NOMO-1 treated with DMSO at 0.1 percent for 48 hours (cell line): Measurements from ENCODE around the gene CYP26B1.

Experiments
- DNase-seq: peaks from one replicate; lab custom pipeline; 2025; ENCODE audit not compliant: unreplicated experiment; lab: John Stamatoyannopoulos, UW

Gene CYP26B1

DNA sequence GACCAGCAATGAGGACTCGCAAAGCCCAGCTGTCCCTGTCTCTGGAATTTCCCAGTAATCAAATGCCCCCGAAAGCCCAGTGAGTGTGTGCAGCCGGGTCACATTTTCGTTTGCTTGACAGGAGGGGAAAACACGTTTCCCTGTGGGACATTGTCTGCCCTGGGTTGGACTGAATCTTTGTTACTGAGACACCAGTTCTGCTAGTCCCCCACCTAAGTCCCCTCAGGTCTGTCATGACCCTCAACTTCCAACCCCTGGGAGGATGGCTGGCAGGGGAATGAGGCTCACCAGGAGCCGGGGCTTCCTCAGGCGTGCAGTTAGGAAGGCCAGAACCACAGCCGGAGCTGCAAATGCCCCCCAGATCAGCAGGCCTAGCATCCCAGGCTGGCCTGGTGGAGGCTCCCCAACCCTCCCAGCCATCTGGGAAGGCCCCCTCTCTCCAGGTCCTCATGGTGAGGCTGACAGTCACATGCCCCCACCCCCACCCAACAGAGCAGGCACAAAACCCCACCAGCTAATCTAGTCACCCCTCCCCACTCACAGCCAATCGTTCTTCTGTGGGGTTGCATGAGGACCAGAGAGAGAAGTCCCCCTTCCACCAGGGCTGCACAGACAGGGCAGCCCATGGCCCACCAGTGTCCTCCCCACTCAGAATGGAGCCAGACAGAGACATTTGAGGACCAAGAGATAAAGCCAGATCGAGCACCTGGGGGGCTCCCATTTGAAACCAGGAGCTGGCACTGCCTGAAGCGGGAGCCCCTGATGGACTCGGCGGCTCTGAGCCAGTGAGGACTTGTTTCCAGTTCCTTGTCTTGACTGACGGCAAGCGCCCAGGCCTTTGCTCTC is 33.6 kb downstream of the CYP26B1 start:
- DNase-seq = no peak

DNA sequence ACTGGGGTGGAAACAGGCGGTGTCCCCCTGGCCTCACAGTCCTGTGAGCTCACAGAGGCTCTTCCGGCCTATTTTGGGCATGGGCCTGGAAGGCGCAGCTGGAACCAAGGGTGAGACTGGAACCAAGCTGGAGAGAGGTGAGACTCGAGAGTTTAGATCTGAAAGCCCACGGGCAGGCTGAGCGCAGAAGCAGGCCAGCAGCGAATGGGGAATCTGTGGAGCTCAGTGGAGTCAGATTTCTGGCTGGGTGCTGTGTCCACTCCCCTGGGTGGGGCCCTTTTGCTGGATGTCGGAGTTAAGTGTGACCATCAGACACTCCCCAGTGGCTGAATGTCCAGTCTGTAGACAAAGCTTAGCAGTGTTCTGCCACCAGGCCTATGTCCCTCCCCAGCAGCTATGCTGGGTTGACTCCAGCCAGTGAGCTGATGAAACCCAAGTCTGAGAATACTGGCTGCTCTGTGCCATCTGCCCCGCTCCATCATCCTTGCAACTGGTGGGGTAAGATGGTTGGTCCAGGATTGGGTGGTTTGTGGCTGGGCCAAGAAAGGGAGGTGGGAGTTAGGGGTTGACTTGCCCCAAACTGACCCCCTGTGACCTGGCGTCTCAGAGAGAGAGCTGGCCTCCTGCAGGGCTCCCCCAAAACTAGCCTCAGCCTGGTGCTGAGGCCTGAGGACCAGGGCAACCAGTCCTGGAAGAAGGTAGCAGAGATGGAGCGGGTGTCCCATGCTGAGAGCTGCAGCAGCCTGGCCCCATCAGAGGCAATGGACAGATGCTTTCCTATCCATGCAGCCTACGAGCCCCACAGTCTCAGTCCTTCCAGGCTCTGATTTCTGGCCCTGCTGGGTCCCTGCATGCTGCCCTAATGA is 34.4 kb downstream of the CYP26B1 start:
- DNase-seq = no peak

DNA sequence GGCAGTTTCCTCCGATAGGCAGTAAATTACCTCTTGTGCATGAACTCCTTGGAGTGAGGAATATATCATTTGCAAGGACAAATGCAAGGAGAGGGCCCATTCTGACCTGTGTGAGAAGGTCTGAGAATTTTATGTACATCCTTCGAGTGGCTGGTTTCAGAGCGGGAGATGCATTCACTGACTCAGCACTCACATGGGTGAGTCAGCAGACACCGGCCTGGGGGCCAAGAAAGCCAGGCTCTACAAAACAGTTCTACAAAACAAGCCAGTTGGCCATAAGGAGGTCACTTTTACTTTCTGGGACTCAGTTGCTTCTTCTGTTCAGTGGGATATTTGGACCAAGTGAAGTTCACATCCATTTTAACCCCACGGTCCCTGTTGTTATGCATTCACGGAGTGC is 35.3 kb downstream of the CYP26B1 start:
- no peak for DNase-seq

GRCh38 chr2:72111061-72111460 is 36.6 kb downstream of the CYP26B1 start:
- DNase-seq = no peak

DNA sequence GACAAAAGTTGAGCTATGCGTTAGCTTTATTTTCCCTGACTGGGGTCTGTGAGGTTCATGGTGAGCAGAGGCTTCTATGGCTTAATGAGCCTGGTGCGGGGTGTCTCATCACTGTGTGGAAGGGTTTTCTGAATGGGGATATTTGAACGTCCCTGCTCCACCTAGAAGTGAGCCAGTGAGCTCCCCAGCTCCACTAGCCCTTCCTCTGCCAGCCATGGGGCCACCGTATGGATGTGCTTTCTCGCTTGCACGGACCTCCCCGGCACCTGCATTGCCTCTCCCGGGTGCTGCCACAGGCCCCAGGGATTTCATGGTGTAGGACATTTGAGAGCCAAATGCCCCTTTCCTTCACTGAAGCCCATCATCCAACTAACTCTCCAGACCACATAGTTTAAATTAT is 37.8 kb downstream of the CYP26B1 start:
- no peak for DNase-seq

- no peak for DNase-seq
Measured at GRCh38 chr2:72109291-72109690, 38.4 kb downstream of the CYP26B1 start.

DNA sequence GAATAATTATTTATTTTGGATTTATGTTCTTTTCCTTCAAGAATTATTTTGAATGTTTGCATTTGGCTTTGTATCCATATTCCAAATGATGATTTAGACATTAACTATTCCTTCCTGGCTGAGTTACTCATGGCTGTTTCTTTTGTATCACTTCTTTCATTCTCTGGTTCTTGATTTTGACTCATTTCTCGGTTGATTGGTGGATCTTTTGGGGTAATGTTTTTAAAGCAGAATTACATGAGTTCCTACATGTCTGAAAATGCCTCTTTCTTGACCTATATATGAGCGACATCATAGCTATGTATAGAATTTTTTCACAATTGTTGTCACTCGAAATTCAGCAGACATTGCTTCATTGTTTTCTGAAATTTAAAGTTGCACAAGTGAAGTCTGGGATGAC is 39.5 kb downstream of the CYP26B1 start:
- no peak for DNase-seq

GRCh38 chr2:72106978-72107377 is 40.7 kb downstream of the CYP26B1 start:
- no peak for DNase-seq

DNA sequence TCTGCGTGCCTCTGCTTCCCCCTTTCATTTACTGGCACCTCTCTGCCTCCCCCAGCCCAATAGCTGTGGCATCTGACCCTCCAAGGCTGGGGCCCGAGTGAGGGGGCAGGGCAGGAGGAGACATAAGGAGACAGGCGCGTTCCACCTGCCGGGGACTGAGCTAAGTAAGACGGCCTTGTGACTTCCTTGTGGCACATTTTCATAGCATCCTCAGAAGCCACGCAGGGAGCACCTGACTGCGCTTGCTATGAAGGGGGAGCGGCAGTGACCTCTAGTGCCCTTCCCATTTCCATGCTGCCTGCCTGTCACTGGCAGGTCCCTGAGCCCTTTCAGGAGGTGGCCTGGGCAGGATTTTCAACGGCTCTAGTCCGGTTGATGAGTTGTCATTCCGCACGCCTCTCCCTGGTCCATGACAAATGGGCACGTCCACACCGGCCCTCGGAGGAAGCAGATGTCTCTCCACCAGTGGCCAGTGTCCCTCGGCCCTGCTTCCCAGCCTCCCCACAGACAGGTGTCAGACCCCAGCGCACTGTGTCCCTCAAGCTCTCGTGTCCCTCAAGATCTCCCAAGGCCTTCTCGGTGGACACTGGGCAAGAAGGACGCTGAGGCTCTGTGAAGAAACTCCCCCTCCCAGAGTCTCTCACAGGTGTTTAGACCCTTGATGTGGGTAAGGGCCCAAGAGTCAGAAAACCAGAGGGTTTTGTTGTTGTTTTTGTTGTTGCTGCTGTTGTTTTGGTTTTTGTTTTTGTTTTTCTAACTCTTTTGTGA is 42.7 kb downstream of the CYP26B1 start:
- DNase-seq = no peak

DNA sequence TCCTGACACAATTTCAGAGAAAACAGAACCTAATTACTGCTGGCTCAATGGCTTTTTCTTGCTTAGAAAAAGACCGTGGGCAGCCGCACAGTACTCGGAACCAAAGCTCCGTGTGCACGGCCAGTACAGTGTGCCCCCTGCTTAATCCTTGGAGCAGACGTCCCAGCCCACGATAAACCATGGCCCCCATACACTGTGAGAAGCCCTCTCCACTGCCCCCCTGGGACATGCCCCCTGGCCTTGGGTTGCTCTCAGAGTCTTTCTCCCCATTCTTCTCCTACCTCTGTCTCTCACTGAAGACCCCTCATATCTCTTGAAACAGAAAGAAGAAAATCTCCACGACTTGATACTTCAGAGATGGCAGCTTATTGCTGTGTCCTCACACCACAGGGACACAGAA is 44.0 kb downstream of the CYP26B1 start:
- no peak for DNase-seq

DNA sequence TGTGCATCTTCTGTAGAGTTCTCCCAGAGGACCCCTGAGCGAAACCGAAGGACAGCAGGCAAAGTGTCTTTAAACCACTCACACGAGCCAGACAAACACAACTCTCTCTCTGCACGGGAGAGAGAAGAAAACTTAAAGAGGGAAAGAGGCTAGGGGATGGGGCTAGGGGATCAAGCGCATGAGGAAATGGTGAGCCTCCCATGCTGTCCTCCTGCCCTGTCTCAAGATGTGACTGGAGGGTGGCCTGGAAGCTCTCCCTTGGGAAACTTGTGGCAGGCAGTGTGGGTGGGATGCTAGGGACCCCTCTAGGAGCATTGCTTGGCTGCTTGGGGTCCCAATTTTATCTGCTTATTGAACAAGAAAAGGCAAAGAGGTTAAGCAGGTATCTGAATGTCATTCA is 44.5 kb downstream of the CYP26B1 start:
- no peak for DNase-seq

GRCh38 chr2:72098935-72099334 is 48.7 kb downstream of the CYP26B1 start:
- no peak for DNase-seq

DNA sequence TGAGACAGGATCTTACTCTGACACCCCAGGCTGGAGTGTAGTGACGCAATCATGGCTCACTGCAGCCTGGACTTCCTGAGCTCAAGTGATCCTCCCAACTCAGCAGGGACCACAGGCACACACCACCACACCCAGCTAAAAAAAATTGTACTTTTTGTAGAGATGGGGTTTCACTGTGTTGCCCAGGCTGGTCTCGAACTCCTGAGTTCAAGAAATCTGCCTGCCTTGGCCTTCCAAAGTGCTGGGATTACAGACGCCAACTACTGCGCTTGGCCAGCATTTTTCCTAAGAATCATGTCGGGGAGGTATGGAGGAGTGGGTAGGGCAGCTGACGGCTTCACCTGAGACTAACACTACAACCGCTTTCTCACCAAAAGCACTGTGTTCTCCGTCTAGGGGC is 50.4 kb downstream of the CYP26B1 start:
- no peak for DNase-seq

DNA sequence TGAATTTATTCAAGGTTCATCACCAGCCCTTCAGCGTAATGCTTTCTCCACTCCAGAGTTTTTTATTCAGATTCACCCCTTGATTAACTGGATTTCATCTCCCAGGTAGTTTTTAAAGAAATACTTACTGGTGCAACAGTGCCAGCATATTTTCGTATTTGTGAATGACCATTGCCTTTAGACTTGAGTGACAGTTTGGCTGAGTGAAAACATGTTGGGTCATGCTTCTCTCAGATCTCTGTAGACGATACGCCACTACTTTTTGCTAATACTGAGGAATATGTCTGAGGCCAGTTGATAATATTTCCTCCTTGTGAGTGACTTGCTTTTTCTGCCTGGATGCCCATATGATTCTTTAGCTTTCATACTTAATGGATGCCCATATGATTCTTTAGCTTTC is 51.5 kb downstream of the CYP26B1 start:
- DNase-seq = no peak

GRCh38 chr2:72095364-72095763 is 52.3 kb downstream of the CYP26B1 start:
- DNase-seq = no peak

GRCh38 chr2:72094701-72095100 is 53.0 kb downstream of the CYP26B1 start:
- DNase-seq = no peak

DNA sequence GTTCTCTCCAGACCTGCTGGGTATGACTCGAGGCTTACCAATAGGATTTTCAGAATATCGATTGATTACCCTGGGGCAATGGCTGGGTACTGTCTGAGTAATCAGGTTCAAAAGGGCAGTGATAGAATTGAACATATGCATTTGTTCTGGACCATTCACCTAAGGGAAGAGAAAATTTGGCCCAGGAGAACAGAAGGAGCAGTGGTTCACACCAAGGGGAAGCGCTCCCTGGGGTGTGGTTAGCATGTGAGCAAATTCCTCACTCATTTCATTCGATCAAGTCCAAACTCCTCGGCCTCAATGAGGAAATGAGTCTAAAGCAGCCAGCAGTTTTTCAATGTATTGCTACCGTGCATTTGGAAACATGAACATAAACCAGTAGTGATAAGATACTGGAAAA is 55.6 kb downstream of the CYP26B1 start:
- no peak for DNase-seq

- no peak for DNase-seq
Measured at GRCh38 chr2:72090781-72091482, 56.7 kb downstream of the CYP26B1 start.

DNA sequence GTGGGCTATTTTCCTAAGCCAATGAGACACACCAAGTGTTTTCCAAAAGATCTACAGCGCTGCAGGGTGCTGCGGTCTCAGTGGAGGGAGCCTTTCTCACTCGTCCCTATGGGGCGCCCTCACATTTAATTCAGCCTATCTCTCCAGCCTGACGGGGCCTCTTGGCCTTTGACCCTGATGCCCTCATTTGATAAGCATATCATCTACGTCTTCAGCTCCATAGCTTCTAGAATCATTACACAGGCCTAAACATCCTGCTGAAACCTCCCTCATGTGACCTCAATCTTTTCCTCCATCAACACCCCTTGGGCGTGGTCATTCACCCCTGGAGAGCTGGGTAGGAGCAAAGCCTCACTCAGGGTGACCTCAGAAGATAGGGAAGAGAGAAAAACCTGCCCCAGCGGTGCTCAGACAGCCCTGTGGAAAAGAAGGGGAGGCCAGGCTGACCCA is 57.4 kb downstream of the CYP26B1 start:
- no peak for DNase-seq

GRCh38 chr2:72089537-72089936 is 58.1 kb downstream of the CYP26B1 start:
- no peak for DNase-seq

DNA sequence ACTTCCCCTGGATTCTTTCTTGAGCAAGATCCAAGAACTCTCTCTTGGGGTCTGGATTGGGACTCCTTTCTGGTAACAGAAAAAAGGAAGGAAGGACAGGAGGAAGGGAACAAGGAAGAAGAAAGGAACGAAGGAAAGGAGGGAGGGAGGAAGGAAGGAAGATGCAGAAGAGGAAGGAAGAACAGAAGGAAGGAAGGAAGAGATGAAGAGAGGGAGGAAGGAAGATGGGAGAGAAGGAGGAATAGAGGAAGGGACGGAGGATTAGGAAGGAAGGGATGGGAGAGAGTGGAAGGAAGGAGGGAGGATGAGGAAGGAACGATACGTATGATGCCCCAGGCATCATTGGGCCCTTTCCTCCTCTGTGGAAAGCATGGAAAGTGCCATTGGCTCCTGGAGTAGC is 58.6 kb downstream of the CYP26B1 start:
- no peak for DNase-seq
